OCI-LY1 (cell line): ENCODE results near the gene NFIA.

ENCODE experiments used
- H2AFZ ChIP-seq: fragments of 200-600 bp; sonication (generic), shearing (Covaris generic); 2 replicates; pipeline ENCODE4 v1.6.0; 2014; ENCODE audit warnings: antibody characterized with exemption, mild to moderate bottlenecking, low read length
- H3F3A ChIP-seq: fragments of 200-600 bp; sonication (generic), shearing (Covaris generic); 2 replicates; pipeline ENCODE4 v1.6.0; 2014; ENCODE audit warnings: mild to moderate bottlenecking, antibody characterized with exemption, low read length, moderate library complexity; ENCODE audit not compliant: insufficient read depth
- H3K27ac ChIP-seq: fragments of 200-600 bp; sonication (generic); 2 replicates; pipeline ENCODE4 v1.5.1; 2014; ENCODE audit warnings: low read length, mixed run types, mild to moderate bottlenecking, low read depth; ENCODE audit not compliant: poor library complexity, severe bottlenecking
- H3K27me3 ChIP-seq: fragments of 200-600 bp; sonication (generic); 2 replicates; pipeline ENCODE4 v1.6.0; 2014; ENCODE audit warnings: antibody characterized with exemption, mild to moderate bottlenecking, low read length, moderate library complexity; ENCODE audit not compliant: insufficient read depth
- H3K36me3 ChIP-seq: fragments of 200-600 bp; sonication (generic); 2 replicates; pipeline ENCODE4 v1.6.1; 2014; ENCODE audit warnings: mild to moderate bottlenecking, antibody characterized with exemption, low read length, moderate library complexity, mixed read lengths; ENCODE audit not compliant: insufficient read depth
- H3K4me1 ChIP-seq: fragments of 200-600 bp; sonication (generic); 2 replicates; pipeline ENCODE4 v1.5.1; 2014; ENCODE audit warnings: mild to moderate bottlenecking, low read length, moderate library complexity; ENCODE audit not compliant: insufficient read depth, severe bottlenecking
- H3K4me2 ChIP-seq: fragments of 200-600 bp; sonication (generic), shearing (Covaris generic); 2 replicates; pipeline ENCODE4 v1.6.1; 2014; ENCODE audit warnings: low read length
- H3K4me3 ChIP-seq: fragments of 200-600 bp; sonication (generic); 2 replicates; pipeline ENCODE4 v1.5.1; 2014; ENCODE audit warnings: low read length, low read depth, mild to moderate bottlenecking, mixed read lengths; ENCODE audit not compliant: poor library complexity, severe bottlenecking
- H3K79me2 ChIP-seq: fragments of 200-600 bp; shearing (Covaris generic); 2 replicates; pipeline ENCODE4 v1.6.1; 2016; ENCODE audit warnings: mixed run types, low read length, mixed read lengths; ENCODE audit not compliant: insufficient read depth
- H3K9ac ChIP-seq: fragments of 200-600 bp; sonication (generic), shearing (Covaris generic); 2 replicates; pipeline ENCODE4 v1.6.1; 2014; ENCODE audit warnings: mild to moderate bottlenecking, low read length, mixed read lengths
- H3K9me2 ChIP-seq: fragments of 200-600 bp; sonication (generic), shearing (Covaris generic); 2 replicates; pipeline ENCODE4 v1.6.1; 2014; ENCODE audit warnings: low read depth, mild to moderate bottlenecking, low read length, mixed read lengths
- H3K9me3 ChIP-seq: fragments of 200-600 bp; shearing (Covaris generic); 2 replicates; pipeline ENCODE4 v1.6.1; 2014; ENCODE audit warnings: low read length, mixed read lengths
- H4K20me1 ChIP-seq: fragments of 200-600 bp; sonication (generic), shearing (Covaris generic); 2 replicates; pipeline ENCODE4 v1.6.0; 2016; ENCODE audit warnings: mild to moderate bottlenecking, low read length; ENCODE audit not compliant: insufficient read depth
- EZH2 ChIP-seq: fragments of 200-600 bp; sonication (generic), shearing (Covaris generic); IDR thresholded peaks from 2 replicates; pipeline ENCODE4 v1.8.0; 2017; ENCODE audit warnings: borderline replicate concordance, mixed run types, mild to moderate bottlenecking, antibody characterized with exemption, low read length, moderate library complexity, mixed read lengths
- TF ChIP-seq, protein P1 (sequence below): fragments of 200-600 bp; sonication (generic), shearing (Covaris generic); IDR thresholded peaks from 2 replicates; pipeline ENCODE4 v1.5.1; 2017; ENCODE audit warnings: mild to moderate bottlenecking, antibody characterized with exemption, low read length, moderate library complexity, mixed read lengths

NFIA gene

DNA sequence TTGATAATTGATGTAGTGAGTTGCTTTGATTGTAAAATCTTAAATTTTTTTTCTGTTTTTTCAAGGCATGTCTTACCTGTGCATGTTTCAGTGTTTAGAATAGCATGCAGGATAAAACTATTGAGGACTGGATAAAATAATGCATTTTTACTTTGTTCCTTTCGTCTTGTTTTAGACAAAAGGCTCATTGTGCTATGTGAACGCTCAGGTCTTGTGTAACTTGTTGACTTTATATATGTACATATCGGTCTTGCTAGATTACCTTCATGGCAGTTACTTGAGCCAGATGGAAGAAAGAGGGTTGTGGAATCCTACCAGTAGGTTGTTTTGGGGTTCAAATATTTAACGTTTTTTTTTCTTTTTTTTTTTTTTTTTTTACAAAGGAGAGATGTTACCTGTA, 7.0 kb downstream of the NFIA start:
- Histone ChIP-seq H4K20me1 (no peaks in the 10 kb centered on the region), H3K9ac (no peak overlapping the region), H3K9me2 (no peaks in the 10 kb centered on the region), H2AFZ (no peak overlapping the region), H3K9me3 (no peaks in the 10 kb centered on the region), H3K27ac (no peak overlapping the region), H3K4me3 (no peak overlapping the region), H3K4me1 (peaks cover 59% of the 10 kb centered on the region), H3K36me3 (peaks cover 36% of the 10 kb centered on the region), H3K79me2 (peaks cover 75% of the 10 kb centered on the region), H3F3A (no peaks in the 10 kb centered on the region; the same call in 1 of the 2 replicates), H3K4me2 (no peak overlapping the region), H3K27me3 (no peaks in the 10 kb centered on the region)
- TF ChIP-seq EZH2, result no peak
- TF ChIP-seq, protein P1, sequence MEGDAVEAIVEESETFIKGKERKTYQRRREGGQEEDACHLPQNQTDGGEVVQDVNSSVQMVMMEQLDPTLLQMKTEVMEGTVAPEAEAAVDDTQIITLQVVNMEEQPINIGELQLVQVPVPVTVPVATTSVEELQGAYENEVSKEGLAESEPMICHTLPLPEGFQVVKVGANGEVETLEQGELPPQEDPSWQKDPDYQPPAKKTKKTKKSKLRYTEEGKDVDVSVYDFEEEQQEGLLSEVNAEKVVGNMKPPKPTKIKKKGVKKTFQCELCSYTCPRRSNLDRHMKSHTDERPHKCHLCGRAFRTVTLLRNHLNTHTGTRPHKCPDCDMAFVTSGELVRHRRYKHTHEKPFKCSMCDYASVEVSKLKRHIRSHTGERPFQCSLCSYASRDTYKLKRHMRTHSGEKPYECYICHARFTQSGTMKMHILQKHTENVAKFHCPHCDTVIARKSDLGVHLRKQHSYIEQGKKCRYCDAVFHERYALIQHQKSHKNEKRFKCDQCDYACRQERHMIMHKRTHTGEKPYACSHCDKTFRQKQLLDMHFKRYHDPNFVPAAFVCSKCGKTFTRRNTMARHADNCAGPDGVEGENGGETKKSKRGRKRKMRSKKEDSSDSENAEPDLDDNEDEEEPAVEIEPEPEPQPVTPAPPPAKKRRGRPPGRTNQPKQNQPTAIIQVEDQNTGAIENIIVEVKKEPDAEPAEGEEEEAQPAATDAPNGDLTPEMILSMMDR, result no peak

DNA sequence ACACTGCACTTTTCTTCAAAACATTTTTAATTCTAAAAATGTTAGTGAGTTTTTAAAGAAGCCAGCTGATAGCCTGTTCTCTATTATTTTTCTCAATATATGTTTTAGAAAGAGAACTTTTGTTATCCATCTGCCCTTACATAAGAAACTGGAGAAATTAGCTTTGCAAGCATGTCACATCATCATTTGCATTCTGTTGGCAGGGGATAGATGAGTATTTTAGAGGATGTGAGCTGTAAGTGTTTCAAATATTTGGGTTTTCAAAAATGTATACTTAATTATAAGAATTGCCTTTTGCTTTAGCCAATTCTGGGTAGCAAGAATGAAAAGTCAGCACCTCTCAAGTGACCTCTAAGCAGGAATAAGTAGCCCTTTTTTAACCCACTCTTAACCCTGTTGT, 7.4 kb downstream of the NFIA start:
- TF ChIP-seq EZH2, result no peak
- TF ChIP-seq, protein P1, result no peak
- Histone ChIP-seq H3K4me1 (peaks cover 59% of the 10 kb centered on the region), H3K4me2 (no peak overlapping the region), H3F3A (no peaks in the 10 kb centered on the region; the same call in 1 of the 2 replicates), H2AFZ (no peak overlapping the region), H3K27ac (no peak overlapping the region), H3K79me2 (peaks cover 75% of the 10 kb centered on the region), H3K9me2 (no peaks in the 10 kb centered on the region), H3K36me3 (peaks cover 36% of the 10 kb centered on the region), H3K9ac (no peak overlapping the region), H3K9me3 (no peaks in the 10 kb centered on the region), H4K20me1 (no peaks in the 10 kb centered on the region), H3K4me3 (no peak overlapping the region), H3K27me3 (no peaks in the 10 kb centered on the region)

DNA sequence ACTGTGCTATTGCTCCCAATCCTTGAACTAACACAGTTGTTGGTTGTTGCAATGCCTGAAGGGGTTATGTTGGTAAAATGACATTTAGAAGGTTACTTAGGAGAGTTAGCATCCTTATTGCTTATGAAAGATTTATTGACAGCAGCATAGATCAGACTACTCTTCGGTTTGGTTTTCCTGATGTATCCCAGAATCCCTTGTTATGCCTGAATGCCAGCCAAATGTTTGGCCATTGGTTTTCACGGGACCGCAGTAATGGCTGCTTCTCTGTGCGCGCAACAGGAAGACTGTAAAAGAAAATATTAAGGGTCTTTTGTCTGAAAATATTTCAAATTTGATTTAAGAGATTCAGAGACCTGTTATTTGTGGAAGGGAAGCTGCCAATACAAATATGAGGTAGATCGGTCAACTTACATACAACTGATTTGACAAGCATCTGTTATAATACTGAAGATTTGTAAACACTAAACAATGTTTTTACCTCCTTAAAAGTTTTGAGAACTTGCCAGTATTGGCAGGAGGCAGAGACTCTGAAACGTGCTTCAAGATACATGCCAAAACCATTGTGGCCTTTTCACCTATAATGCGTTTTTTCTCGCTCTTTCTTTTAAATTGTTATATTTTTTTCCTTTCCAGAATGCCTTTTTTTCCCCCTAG, 8.3 kb downstream of the NFIA start:
- Histone ChIP-seq H4K20me1 (no peaks in the 10 kb centered on the region), H3K9ac (no peak overlapping the region), H3K79me2 (peaks cover 75% of the 10 kb centered on the region), H3K9me3 (no peaks in the 10 kb centered on the region), H3K4me1 (peaks cover 59% of the 10 kb centered on the region), H3K9me2 (no peaks in the 10 kb centered on the region), H3K27me3 (no peaks in the 10 kb centered on the region), H3K4me2 (no peak overlapping the region), H3K36me3 (peaks cover 36% of the 10 kb centered on the region), H3K4me3 (no peak overlapping the region), H3F3A (no peaks in the 10 kb centered on the region; the same call in 1 of the 2 replicates), H2AFZ (no peak overlapping the region), H3K27ac (no peak overlapping the region)
- TF ChIP-seq, protein P1, result no peak
- TF ChIP-seq EZH2, result no peak
